RPMI8226 (cell line): Measurements from ENCODE around the gene C17orf67.

Experiments used
- DNase-seq: peaks from one replicate; pipeline ENCODE4 v3.0.0-alpha.2; 2015

The C17orf67 gene

GRCh38 chr17:56832446-56832845 lies 1.3 kb downstream of the C17orf67 start:
- DNase-seq = no peak

DNA sequence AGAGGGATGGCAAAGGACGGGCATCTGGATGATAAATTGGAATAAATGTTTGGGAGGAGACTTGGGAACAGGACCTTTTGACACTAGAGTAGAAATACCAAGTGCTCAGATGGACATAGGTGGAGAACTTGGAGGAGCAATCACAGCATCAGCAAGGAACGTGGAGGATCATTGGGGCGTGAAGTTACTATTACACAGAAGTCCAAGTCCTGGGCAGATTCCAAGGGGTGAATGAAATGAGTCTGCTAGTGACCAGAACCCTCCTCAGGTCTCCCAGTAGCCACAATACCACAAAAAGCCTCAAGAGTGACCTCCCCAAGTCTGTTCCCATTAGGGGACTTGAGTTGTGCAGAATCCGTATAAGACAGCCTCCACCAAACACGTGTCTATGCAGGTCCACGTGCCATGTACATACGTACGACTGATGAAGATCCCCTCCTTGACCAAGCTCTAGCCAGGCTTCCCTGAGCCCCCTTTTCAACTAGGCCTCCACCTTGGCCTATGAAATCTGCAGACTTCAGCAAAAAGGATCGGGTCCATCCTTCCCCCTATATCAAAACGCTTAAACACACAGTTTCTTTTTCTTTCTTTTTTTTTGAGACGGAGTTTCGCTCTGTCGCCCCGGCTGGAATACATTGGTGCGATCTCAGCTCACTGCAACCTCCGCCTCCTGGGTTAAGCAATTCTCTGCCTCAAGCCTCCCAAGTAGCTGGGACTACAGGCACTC lies 2.2 kb downstream of the C17orf67 start:
- DNase-seq = no peak

DNA sequence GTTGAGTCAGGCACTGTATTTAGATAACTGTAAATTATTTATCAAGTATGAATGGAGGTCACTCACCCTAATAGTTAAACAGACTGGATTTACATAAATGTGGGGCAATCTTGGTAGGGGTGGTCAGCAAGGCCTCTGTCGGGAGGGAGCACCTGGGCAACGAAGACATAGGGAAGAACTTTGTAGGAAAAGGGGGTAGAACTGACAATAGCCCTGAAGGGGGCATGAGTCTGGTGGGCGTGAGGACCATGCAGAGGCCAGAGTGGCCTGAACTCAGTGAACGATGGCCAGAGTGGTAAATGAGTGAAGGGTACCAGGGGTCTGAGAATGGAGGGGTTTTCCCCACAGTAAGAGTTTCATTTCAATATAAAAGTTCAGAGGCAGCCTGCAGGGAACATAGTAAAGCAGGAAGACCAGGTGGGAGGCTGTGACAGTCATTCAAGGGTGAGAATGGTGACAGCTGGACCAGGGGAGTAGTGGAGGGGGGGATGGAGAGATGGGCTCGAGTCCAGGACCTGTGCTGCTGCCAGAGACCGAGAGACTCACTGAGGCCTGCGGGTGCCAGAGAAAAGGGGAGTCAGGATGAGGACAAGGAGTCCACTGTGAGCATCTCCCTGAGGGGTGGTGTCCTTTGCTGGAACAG lies 2.9 kb downstream of the C17orf67 start:
- DNase-seq = no peak

DNA sequence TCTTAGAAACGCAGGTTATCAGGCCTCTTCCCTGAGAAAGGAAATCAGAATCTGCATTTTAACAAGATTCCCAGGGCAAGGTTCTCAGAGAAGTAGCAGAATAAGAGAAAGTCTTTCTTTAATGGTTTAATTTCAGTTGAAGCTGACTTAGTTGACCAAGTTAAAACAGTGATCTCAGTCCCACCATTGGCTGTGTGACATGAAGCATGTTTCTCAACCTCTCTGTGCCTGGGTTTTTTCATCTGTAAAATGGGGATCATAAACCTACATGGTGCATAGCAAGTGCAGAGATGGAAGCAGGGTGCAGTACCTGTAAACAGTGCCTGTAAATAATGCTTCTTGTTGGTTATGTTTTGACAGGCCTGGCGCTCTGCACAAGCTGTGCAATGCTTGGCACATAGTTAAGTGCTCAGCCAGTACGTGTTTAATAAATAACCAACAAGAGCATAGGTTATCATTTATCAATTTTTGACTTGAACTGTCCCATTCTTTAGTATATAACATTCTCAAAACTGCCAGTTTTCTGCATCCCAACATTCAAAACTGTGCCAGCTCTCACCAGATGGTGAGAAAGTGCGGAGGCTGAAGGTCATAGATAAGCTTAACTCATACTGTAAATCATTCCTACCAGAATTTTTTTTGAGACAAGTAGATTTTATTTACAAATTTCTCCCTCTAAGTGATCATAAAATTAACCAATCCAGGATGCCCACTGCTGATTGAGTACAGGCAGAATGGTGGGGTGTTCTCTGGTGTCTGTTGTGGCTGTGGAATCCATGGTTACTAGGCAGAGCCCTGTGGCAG lies 6.9 kb downstream of the C17orf67 start:
- no peak for DNase-seq

DNA sequence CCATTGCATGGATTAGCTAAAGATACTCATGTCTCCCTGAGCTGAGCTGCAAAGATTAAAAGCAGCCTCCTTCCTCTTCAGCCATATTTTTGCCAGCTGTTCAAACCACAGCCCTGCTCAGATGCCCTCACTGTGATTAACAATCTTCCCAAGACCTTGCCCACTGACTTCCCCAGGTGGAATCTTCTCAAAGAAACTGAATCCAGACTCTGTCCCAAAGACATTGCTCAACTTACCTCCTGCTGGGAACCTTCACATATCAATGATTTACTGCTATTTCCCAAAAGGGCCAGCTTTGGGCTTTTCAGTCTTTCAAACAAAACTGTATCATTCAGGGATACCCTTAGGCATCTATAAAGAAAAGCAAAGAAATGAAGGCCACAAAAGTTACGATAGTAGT lies 9.2 kb downstream of the C17orf67 start:
- DNase-seq = no peak

GRCh38 chr17:56823848-56824247 lies 9.9 kb downstream of the C17orf67 start:
- no peak for DNase-seq

- DNase-seq = no peak
These were observed 11.0 kb downstream of the C17orf67 start for GRCh38 chr17:56822725-56823124.

- no peak for DNase-seq
These were observed 11.7 kb downstream of the C17orf67 start for GRCh38 chr17:56821847-56822534.

DNA sequence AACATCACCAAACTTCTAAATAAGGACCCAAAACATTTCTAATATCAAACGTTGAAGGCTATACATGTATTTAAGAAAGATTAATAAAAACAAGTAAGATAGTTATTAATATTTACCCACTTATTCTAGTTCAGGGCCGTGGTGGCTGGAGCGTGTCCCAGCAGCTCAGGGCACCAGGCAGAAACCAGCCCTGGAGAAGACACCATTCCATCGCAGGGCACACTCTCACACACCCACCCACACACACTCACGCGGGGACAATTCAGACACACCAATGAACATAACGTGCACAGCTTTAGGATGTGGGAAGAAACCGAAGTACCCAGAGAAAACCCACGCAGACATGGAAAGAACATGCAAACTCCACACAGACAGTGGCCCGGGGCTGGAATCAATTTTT lies 13.5 kb downstream of the C17orf67 start:
- DNase-seq = no peak

GRCh38 chr17:56819431-56820145 lies 14.1 kb downstream of the C17orf67 start:
- peak; percentile 75 for DNase-seq

- DNase-seq = no peak
These were observed 14.7 kb downstream of the C17orf67 start for GRCh38 chr17:56819030-56819429.

DNA sequence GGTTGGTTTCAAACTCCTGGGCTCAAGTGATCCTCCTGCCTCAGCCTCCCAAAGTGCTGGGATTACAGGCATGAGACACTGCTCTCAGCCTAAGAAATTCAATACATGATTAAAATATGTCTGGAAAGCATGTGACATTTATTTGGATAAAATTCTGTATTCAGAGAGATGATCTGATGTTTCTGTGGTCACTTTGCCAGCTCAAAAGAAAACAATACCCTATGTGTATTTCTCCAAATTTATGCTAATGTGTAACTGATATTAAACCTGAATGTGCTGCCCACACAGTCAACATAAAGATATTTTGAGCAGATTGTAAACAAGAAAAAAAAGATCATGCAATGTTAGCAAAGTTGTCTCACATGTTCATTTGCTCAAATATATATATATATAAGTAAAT lies 16.7 kb downstream of the C17orf67 start:
- no peak for DNase-seq

DNA sequence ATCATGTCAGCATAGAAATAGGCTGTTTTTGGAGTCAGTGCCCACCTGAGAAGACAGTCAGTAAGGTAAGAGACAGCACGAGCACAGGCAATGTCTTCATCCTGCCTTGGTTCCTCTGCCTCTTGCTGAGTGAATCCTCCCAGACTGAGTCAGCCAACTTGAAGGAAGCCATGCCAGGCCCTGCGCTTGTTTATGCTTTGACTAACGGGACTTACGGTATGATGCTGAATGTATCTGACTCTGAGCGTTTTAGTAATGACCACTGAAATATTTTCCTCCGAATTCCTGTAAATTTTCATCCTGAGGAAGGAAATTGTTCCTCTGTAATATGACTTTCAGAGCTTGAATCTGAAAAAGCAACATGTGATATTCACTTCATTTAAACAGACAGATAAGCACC lies 18.0 kb downstream of the C17orf67 start:
- DNase-seq = no peak

DNA sequence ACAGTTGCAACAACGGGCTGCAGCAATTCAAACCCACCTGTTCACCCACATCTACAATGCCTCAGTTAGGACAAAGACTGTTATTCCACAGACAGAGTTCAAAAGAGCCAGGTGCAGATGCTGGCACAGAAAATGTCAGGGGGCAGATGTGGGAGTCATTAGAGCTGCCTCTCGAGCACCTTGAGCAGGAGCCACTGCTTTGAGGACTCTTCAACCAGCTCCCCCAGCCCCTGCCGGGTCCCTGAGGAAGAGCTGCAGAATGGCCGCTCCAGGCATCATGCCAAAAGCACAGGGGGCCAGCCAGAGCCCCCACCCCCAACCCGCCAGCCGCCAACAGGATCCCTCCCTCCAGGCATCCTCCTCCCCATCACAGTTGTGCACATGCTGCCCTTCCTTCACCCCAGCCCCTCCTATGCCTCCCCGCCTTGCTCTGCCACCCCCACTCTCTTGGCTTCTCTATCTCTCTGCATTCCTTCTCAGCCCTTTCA lies 20.8 kb downstream of the C17orf67 start:
- DNase-seq = no peak

DNA sequence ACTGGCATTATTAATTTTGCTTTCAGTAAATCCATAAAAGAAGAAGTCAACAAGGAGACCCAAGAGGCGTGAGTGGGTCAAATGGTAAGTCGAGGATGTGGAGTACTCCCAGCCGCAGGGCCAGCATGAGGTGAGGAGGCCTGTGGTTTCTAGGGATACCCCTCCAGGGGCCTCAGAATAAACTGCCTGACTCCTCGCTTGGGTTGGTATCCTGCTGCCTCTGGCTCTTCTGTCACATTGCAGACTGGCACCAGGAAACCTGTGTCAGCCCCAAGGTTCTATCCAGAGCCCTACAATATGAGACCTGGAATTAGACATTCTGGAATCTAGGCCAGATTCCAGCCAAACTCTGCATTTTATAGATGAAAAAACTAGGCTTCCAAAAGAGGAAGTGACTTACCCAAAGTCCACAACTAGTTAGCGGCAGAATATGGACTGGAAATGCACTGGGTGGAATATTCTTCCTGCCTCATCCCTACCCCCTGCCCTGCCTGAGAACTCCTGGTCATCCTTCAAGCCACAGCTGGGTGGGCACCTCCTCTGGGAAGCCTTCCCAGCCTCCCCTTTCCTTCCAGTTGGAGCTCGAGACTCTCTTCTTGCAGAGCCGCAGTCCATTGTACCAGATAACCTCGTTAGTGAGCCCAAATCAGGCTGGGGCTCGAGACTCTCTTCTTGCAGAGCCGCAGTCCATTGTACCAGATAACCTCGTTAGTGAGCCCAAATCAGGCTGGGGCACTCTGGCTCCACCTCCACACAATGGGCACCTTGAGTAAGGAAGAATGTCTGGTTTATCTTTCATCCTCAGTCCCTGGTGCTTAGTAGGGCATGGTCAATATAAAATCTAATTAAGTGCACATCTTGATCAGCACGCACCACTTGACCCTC lies 22.6 kb downstream of the C17orf67 start:
- no peak for DNase-seq

DNA sequence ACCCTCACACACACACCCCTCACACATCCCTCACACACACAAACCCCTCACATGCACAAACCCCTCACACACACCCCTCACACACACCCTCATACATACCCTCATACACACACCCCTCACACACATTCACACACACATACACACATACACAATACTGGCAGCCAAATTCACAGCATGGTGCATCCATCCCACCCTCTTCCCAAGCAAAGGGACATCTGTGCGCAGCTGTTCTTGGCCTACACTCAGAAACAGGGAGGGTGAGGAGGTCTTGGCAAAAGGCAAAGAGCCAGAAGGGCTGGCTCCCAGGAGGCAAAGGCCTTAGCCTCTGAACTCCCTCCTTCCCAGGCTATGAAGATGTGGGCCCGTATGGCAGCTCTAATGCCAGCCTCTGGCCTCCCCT lies 23.4 kb downstream of the C17orf67 start:
- no peak for DNase-seq

DNA sequence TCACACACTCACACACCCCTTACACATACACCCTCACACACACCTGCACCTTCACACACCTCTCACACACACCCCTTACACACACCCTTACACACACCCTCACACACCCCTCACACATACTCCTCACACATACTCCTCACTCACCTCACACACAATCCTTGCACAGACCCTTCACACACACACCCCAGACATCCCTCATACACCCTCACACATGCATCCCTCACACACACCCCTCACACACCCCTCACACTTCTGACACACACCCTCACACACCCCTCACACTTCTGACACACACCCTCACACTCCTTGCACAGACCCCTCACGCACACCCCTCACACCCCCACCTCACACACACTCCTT lies 23.9 kb downstream of the C17orf67 start:
- DNase-seq = no peak

DNA sequence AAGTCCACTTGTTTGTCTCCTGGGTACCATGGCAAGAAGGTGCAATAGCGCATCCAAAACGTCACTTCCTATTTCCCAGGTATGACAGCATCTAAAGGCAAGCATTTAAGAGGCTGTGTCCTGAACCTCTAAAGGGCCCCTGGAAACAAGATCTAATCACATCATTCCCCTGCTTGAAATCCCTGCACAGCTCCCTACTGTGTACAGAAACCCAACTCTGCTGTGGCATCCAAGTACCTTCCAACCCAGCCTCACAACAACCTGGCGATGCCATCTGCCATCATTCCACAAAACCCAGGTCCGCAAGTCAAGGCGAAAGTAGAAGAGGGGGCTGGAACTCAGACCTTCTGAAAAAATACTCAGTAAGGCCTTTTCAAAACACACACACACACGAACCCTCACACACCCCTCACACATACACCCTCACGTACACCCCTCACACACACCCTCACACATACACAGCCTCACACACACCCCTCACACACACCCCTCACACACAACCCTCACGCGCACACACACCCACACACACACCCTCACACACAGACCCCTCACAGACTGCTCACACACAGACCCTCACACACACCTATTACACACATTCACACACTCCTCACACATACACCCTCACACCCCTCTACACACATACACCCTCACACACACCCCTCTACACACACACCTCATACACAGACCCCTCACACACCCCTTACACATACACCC lies 24.5 kb downstream of the C17orf67 start:
- DNase-seq = no peak

- no peak for DNase-seq
These were observed 25.2 kb downstream of the C17orf67 start for GRCh38 chr17:56808503-56808902.

DNA sequence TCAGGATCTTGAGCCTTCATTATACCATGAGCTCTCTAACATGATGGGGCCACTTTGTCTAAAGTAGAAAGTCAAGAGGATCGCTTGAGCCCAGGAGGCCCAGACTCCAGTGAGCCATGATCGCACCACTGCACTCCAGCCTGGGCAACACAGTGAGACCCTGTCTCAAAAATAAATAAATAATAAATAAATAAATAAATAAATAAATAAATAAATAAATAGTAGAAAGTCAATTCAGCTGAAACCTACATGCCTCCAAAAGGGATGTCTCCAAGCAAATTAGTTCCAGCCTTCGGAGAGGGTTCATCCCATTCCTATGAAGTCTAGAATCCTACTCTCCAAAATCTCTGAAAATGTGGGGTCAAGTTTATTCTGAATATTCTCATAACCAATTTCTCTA lies 26.0 kb downstream of the C17orf67 start:
- DNase-seq = no peak

DNA sequence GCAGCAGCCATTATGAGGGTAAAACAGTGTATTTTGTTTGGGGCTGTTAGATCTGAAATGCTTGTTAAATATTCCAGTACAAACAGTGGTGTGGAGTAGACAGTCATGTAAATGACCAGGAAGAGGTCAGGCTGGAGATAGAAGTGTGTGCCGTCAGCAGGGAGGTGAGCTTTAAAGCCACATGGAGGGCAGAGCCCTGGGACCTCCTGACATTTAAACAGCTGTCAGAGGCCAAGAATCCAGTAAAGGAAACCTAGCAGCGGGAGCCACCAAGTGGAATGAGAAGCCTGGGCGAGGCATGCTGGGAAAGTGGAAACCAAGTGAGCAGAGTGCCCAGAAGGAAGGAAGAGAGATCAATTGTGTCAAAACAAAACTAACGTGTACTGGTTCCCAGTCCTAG lies 26.8 kb downstream of the C17orf67 start:
- no peak for DNase-seq
